ENCODE measurements around the gene RBMS3. TPM values are rescaled to one million over a fixed set of nuclear protein-coding genes. Genes with fewer than 3 reads are reported as not detected.

Gene RBMS3
- total RNA-seq, 1 experiment from 2014 or later: 8.7 TPM

DNA sequence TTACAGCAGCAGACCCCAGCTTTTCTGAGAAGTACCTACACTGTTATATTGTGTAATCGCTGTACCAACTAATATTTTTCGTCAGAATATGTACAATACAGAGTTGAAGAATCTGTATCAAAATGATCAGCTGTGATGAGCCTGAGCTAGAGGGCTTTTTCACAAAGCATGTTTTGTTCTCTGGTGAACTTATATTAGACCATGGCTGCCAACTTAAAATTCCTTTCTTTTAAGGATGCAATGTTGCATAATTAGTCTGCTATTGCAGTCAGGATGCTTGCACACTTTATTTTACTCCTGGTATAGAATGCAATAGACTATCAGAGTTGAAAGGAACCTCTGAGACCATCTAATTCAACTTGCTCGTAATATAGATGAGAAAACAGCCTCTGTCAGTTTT, 127.8 kb downstream of the RBMS3 start:
- POLR2A ChIA-PET: no interaction called here
- Mint-ChIP-seq H3K27ac (no peak overlapping the region), H3K27me3 (ENCODE audit: low read depth) (no peaks in the 10 kb centered on the region), H3K36me3 (no peaks in the 10 kb centered on the region), H3K9me3 (no peaks in the 10 kb centered on the region), H3K4me1 (peaks cover 41% of the 10 kb centered on the region), H3K4me3 (no peak overlapping the region)
- no peak for ATAC-seq
- DNase-seq (ENCODE audit: low spot score): no peak
- TF ChIP-seq, protein P1, sequence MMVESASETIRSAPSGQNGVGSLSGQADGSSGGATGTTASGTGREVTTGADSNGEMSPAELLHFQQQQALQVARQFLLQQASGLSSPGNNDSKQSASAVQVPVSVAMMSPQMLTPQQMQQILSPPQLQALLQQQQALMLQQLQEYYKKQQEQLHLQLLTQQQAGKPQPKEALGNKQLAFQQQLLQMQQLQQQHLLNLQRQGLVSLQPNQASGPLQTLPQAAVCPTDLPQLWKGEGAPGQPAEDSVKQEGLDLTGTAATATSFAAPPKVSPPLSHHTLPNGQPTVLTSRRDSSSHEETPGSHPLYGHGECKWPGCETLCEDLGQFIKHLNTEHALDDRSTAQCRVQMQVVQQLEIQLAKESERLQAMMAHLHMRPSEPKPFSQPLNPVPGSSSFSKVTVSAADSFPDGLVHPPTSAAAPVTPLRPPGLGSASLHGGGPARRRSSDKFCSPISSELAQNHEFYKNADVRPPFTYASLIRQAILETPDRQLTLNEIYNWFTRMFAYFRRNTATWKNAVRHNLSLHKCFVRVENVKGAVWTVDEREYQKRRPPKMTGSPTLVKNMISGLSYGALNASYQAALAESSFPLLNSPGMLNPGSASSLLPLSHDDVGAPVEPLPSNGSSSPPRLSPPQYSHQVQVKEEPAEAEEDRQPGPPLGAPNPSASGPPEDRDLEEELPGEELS (CRISPR knock-in tag; IDR thresholded peaks at IDR 0.05): no peak
- TF ChIP-seq TEAD4 (CRISPR knock-in tag; IDR thresholded peaks at IDR 0.05): no peak
- TF ChIP-seq CREM (CRISPR knock-in tag; IDR thresholded peaks at IDR 0.05): no peak
- TF ChIP-seq GABPB1 (CRISPR knock-in tag; IDR thresholded peaks at IDR 0.05): no peak
- TF ChIP-seq, protein P2, sequence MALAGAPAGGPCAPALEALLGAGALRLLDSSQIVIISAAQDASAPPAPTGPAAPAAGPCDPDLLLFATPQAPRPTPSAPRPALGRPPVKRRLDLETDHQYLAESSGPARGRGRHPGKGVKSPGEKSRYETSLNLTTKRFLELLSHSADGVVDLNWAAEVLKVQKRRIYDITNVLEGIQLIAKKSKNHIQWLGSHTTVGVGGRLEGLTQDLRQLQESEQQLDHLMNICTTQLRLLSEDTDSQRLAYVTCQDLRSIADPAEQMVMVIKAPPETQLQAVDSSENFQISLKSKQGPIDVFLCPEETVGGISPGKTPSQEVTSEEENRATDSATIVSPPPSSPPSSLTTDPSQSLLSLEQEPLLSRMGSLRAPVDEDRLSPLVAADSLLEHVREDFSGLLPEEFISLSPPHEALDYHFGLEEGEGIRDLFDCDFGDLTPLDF (CRISPR knock-in tag; IDR thresholded peaks at IDR 0.05): no peak
- TF ChIP-seq, protein P3, sequence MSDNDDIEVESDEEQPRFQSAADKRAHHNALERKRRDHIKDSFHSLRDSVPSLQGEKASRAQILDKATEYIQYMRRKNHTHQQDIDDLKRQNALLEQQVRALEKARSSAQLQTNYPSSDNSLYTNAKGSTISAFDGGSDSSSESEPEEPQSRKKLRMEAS (CRISPR knock-in tag; IDR thresholded peaks at IDR 0.05): no peak
- TF ChIP-seq PRRX2 (CRISPR knock-in tag; IDR thresholded peaks at IDR 0.05): no peak
- no peak for TF ChIP-seq ESRRA (CRISPR knock-in tag; IDR thresholded peaks at IDR 0.05; ENCODE audit: borderline replicate concordance)
- no peak for TF ChIP-seq ZNF423 (CRISPR knock-in tag; IDR thresholded peaks at IDR 0.05)
- TF ChIP-seq NFE2L1 (CRISPR knock-in tag; IDR thresholded peaks at IDR 0.05): no peak
- no peak for TF ChIP-seq HMGA2 (CRISPR knock-in tag; IDR thresholded peaks at IDR 0.05)
- TF ChIP-seq, protein P4, sequence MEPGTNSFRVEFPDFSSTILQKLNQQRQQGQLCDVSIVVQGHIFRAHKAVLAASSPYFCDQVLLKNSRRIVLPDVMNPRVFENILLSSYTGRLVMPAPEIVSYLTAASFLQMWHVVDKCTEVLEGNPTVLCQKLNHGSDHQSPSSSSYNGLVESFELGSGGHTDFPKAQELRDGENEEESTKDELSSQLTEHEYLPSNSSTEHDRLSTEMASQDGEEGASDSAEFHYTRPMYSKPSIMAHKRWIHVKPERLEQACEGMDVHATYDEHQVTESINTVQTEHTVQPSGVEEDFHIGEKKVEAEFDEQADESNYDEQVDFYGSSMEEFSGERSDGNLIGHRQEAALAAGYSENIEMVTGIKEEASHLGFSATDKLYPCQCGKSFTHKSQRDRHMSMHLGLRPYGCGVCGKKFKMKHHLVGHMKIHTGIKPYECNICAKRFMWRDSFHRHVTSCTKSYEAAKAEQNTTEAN (CRISPR knock-in tag; IDR thresholded peaks at IDR 0.05): no peak
- no peak for TF ChIP-seq GRHL2 (CRISPR knock-in tag; IDR thresholded peaks at IDR 0.05; ENCODE audit: insufficient replicate concordance, severe bottlenecking)
- TF ChIP-seq ZNF416 (CRISPR knock-in tag; IDR thresholded peaks at IDR 0.05): no peak
- no peak for TF ChIP-seq MXD4 (CRISPR knock-in tag; IDR thresholded peaks at IDR 0.05; ENCODE audit: borderline replicate concordance)
- CTCF ChIA-PET: no interaction called here

DNA sequence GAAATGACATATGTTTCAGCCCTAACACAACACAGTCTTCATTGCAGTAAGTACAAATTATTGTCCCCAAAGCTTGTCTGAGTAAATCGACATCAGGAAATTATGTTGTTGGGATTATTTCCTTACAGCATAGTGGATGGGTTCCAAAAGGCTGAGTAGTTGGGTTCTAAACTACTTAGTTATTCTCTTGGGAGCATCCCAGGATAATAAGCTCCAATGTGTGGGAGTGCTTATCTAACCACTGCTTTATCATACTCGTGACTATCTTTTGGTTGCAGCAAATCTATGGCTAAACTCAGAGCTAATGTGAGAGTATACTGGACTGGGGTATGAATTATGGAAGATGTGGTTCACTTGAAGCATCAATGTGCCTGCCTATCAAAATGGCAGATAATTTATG, 128.5 kb downstream of the RBMS3 start:
- H3K27ac Mint-ChIP-seq: no peak overlapping the region
- no peak overlapping the region for H3K4me3 Mint-ChIP-seq
- H3K9me3 Mint-ChIP-seq: no peaks in the 10 kb centered on the region
- peaks cover 48% of the 10 kb centered on the region for H3K4me1 Mint-ChIP-seq
- TF ChIP-seq MYBL2 (CRISPR knock-in tag; IDR thresholded peaks at IDR 0.05) (no peak), FOXJ3 (CRISPR knock-in tag; IDR thresholded peaks at IDR 0.05; ENCODE audit: borderline replicate concordance) (no peak), CREM (CRISPR knock-in tag; IDR thresholded peaks at IDR 0.05) (no peak), SMAD4 (CRISPR knock-in tag; IDR thresholded peaks at IDR 0.05) (no peak)
- TF ChIP-seq, protein P5, sequence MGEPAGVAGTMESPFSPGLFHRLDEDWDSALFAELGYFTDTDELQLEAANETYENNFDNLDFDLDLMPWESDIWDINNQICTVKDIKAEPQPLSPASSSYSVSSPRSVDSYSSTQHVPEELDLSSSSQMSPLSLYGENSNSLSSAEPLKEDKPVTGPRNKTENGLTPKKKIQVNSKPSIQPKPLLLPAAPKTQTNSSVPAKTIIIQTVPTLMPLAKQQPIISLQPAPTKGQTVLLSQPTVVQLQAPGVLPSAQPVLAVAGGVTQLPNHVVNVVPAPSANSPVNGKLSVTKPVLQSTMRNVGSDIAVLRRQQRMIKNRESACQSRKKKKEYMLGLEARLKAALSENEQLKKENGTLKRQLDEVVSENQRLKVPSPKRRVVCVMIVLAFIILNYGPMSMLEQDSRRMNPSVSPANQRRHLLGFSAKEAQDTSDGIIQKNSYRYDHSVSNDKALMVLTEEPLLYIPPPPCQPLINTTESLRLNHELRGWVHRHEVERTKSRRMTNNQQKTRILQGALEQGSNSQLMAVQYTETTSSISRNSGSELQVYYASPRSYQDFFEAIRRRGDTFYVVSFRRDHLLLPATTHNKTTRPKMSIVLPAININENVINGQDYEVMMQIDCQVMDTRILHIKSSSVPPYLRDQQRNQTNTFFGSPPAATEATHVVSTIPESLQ (CRISPR knock-in tag; IDR thresholded peaks at IDR 0.05): no peak
- H3K27me3 Mint-ChIP-seq (ENCODE audit: low read depth): no peaks in the 10 kb centered on the region
- ATAC-seq (no peak), DNase-seq (ENCODE audit: low spot score) (no peak)
- ChIA-PET POLR2A (no interaction called here), CTCF (no interaction called here)
- H3K36me3 Mint-ChIP-seq: no peaks in the 10 kb centered on the region

Measured in WTC11 (cell line).